Measurements from ENCODE around the gene PEA15. TPM values are rescaled to one million over a fixed set of nuclear protein-coding genes. Genes with fewer than 3 reads are reported as not detected.

Gene PEA15
- total and polyA plus RNA-seq, 9 of the 15 experiments (the other 6 are each of a cell fraction or from before 2014, with no cell fraction given): 8.2 to 175 (median 35.4) TPM

- TF ChIP-seq E2F5 (CRISPR knock-in tag; IDR thresholded peaks at IDR 0.05): no peak
- 0 out of 2 replicates have a peak, but pooled peaks have one; percentile 13 for TF ChIP-seq ZBTB7A (IDR thresholded peaks at IDR 0.05; ENCODE audit: borderline replicate concordance, control insufficient read depth, low read depth, low read length)
- TF ChIP-seq PCBP2 (IDR thresholded peaks at IDR 0.05; ENCODE audit: low read depth, low read length, poor library complexity, severe bottlenecking): no peak
- peak; percentile 63 for TF ChIP-seq ZBTB40 (IDR thresholded peaks at IDR 0.05)
- TF ChIP-seq ZBTB40 (CRISPR knock-in tag; IDR thresholded peaks at IDR 0.05): no peak
- TF ChIP-seq ZNF507 (tag; conservative IDR thresholded peaks at IDR 0.05): no peak
- peak; percentile 53 for TF ChIP-seq CXXC5 (CRISPR knock-in tag; IDR thresholded peaks at IDR 0.05)
- no peak for TF ChIP-seq NELFE (IDR thresholded peaks at IDR 0.05; ENCODE audit: insufficient read depth, insufficient read length)
- no peak for TF ChIP-seq CREB3L1 (IDR thresholded peaks at IDR 0.05; ENCODE audit: borderline replicate concordance, low read depth)
- TF ChIP-seq XRCC5 (IDR thresholded peaks at IDR 0.05; ENCODE audit: low read depth, low read length): no peak
- no peak for TF ChIP-seq ZNF197 (CRISPR knock-in tag; IDR thresholded peaks at IDR 0.05; ENCODE audit: low read depth)
- TF ChIP-seq YY1 (IDR thresholded peaks at IDR 0.05; ENCODE audit: borderline replicate concordance in 1 of 3, control insufficient read depth in 1 of 3, extremely low read depth in 1 of 3, insufficient read depth in 3 of 3, insufficient read length in 1 of 3, insufficient replicate concordance in 2 of 3, low read depth in 1 of 3, low read length in 2 of 3): peak in 2 of 3 experiments; percentile 24 to 29
- TF ChIP-seq POLR2A (conservative IDR thresholded peaks at IDR 0.05): peak; percentile 79
- TF ChIP-seq ZNF764 (CRISPR knock-in tag; IDR thresholded peaks at IDR 0.05; ENCODE audit: low read depth): no peak
- TF ChIP-seq KDM5B (IDR thresholded peaks at IDR 0.05; ENCODE audit: insufficient replicate concordance, low read depth, low read length): peak; percentile 50
These were observed at the start of gene PEA15 (continued) for GRCh38 chr1:160205242-160206035.
